Fibroblast of lung (primary cell): ENCODE measurements around the gene ABCC5.

Source experiments
- CTCF ChIP-seq, 2 donors: IDR thresholded peaks in 1 of 2; conservative IDR thresholded peaks in 1 of 2; 1 replicate in 1 of 2; 2 replicates in 1 of 2; pipeline ENCODE4 v1.5.1; 2011 to 2012; ENCODE audit warnings: low read length in 2 of 2, control low read depth in 1 of 2, inconsistent platforms in 1 of 2, low read depth in 1 of 2, mild to moderate bottlenecking in 1 of 2
- EZH2 ChIP-seq: IDR thresholded peaks from 2 replicates; pipeline ENCODE4 v1.5.1; 2012; ENCODE audit warnings: low read length, control low read depth, mild to moderate bottlenecking; ENCODE audit errors: missing control alignments

GRCh38 chr3:184037816-184038215 is 20.1 kb upstream of the ABCC5 start:
- TF ChIP-seq EZH2 (no peak), CTCF (conservative IDR thresholded peaks at IDR 0.05 in 1 of 2, IDR thresholded peaks at IDR 0.05 in 1 of 2; ENCODE audit: low read depth in 1 of 2, low read length in 2 of 2) (no peak)
